ENCODE measurements around the gene ZNF786. TPM values are rescaled to one million over a fixed set of nuclear protein-coding genes. Genes with fewer than 3 reads are reported as not detected.

The ZNF786 gene
- total and polyA plus RNA-seq, 9 of the 15 experiments (the other 6 are each of a cell fraction or from before 2014, with no cell fraction given): 0.31 to 5.4 (median 3.0) TPM

DNA sequence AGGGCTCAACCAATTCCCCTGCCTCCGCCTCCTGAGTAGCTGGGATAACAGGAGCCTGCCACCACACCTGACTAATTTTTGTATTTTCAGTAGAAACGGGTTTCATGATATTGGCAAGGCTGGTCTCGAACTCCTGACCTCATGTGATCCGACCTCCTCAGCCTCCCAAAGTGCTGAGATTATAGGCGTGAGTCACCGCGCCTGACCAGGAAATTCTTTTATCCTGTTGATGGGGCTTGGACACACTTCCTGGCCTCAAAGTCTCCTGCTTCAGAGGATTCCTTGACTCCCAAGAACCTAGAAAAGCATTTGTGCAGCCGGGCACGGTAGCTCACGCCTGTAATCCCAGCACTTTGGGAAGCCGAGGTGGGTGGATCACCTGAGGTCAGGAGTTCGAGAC lies 19.5 kb upstream of the ZNF786 start (continued):
- no peak for TF ChIP-seq BMI1 (IDR thresholded peaks at IDR 0.05; ENCODE audit: low read length)
- no peak for TF ChIP-seq TSC22D4 (tag; IDR thresholded peaks at IDR 0.05)
- peak; percentile 58; the same call in 1 of the 2 replicates for TF ChIP-seq JUND (IDR thresholded peaks at IDR 0.05; ENCODE audit: borderline replicate concordance, low read depth, low read length)
- TF ChIP-seq JUND (tag; IDR thresholded peaks at IDR 0.05; ENCODE audit: borderline replicate concordance, low read depth, low read length): no peak; the same call in 2 of the 3 replicates
- TF ChIP-seq ARID2 (IDR thresholded peaks at IDR 0.05): no peak
- no peak for TF ChIP-seq EZH2 (IDR thresholded peaks at IDR 0.05; ENCODE audit: borderline replicate concordance, low read depth, low read length)
- TF ChIP-seq TRIM24 (IDR thresholded peaks at IDR 0.05): 0 out of 4 replicates have a peak, but pooled peaks of 1 of the 2 experiments have one; percentile 28
- TF ChIP-seq NCOA4 (IDR thresholded peaks at IDR 0.05; ENCODE audit: partially characterized antibody): no peak
- peak; percentile 44 for TF ChIP-seq FOSL1 (tag; conservative IDR thresholded peaks at IDR 0.05)
- TF ChIP-seq TBP (optimal IDR thresholded peaks at IDR 0.05; ENCODE audit: low read depth, low read length): peak; percentile 33
- TF ChIP-seq KLF6 (CRISPR knock-in tag; IDR thresholded peaks at IDR 0.05; ENCODE audit: borderline replicate concordance): no peak
- TF ChIP-seq TAF9B (IDR thresholded peaks at IDR 0.05; ENCODE audit: partially characterized antibody): no peak
- no peak for TF ChIP-seq EWSR1 (IDR thresholded peaks at IDR 0.05; ENCODE audit: borderline replicate concordance, low read depth, partially characterized antibody)
- no peak for TF ChIP-seq ZNF695 (CRISPR knock-in tag; IDR thresholded peaks at IDR 0.05)
- TF ChIP-seq CHD4 (IDR thresholded peaks at IDR 0.05; ENCODE audit: insufficient read depth, insufficient replicate concordance, low read depth, low read length, poor library complexity, severe bottlenecking): no peak
- TF ChIP-seq, protein P1, sequence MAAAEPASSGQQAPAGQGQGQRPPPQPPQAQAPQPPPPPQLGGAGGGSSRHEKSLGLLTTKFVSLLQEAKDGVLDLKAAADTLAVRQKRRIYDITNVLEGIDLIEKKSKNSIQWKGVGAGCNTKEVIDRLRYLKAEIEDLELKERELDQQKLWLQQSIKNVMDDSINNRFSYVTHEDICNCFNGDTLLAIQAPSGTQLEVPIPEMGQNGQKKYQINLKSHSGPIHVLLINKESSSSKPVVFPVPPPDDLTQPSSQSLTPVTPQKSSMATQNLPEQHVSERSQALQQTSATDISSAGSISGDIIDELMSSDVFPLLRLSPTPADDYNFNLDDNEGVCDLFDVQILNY (CRISPR knock-in tag; IDR thresholded peaks at IDR 0.05): no peak
- TF ChIP-seq CAMTA2 (CRISPR knock-in tag; conservative IDR thresholded peaks at IDR 0.05): no peak
- TF ChIP-seq, protein P2, sequence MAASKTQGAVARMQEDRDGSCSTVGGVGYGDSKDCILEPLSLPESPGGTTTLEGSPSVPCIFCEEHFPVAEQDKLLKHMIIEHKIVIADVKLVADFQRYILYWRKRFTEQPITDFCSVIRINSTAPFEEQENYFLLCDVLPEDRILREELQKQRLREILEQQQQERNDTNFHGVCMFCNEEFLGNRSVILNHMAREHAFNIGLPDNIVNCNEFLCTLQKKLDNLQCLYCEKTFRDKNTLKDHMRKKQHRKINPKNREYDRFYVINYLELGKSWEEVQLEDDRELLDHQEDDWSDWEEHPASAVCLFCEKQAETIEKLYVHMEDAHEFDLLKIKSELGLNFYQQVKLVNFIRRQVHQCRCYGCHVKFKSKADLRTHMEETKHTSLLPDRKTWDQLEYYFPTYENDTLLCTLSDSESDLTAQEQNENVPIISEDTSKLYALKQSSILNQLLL (CRISPR knock-in tag; IDR thresholded peaks at IDR 0.05; ENCODE audit: borderline replicate concordance): no peak
- no peak for TF ChIP-seq U2AF2 (optimal IDR thresholded peaks at IDR 0.05; ENCODE audit: low read depth, low read length)
- no peak for TF ChIP-seq ZNF551 (CRISPR knock-in tag; IDR thresholded peaks at IDR 0.05)
- TF ChIP-seq, protein P3, sequence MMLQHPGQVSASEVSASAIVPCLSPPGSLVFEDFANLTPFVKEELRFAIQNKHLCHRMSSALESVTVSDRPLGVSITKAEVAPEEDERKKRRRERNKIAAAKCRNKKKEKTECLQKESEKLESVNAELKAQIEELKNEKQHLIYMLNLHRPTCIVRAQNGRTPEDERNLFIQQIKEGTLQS (IDR thresholded peaks at IDR 0.05): peak; percentile 46
- TF ChIP-seq, protein P3 (CRISPR knock-in tag; conservative IDR thresholded peaks at IDR 0.05): no peak
- TF ChIP-seq, protein P4, sequence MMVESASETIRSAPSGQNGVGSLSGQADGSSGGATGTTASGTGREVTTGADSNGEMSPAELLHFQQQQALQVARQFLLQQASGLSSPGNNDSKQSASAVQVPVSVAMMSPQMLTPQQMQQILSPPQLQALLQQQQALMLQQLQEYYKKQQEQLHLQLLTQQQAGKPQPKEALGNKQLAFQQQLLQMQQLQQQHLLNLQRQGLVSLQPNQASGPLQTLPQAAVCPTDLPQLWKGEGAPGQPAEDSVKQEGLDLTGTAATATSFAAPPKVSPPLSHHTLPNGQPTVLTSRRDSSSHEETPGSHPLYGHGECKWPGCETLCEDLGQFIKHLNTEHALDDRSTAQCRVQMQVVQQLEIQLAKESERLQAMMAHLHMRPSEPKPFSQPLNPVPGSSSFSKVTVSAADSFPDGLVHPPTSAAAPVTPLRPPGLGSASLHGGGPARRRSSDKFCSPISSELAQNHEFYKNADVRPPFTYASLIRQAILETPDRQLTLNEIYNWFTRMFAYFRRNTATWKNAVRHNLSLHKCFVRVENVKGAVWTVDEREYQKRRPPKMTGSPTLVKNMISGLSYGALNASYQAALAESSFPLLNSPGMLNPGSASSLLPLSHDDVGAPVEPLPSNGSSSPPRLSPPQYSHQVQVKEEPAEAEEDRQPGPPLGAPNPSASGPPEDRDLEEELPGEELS (CRISPR knock-in tag; IDR thresholded peaks at IDR 0.05; ENCODE audit: borderline replicate concordance): no peak
- TF ChIP-seq BRD4 (IDR thresholded peaks at IDR 0.05): no peak
